KG1 (cell line): ENCODE measurements around the gene OSR1.

Source experiments
- DNase-seq: peaks from one replicate; lab custom pipeline; 2025; lab: John Stamatoyannopoulos, UW

OSR1 gene

GRCh38 chr2:19357402-19358241 lies 801 bp downstream of the OSR1 start:
- no peak for DNase-seq

GRCh38 chr2:19356545-19357401 lies 1.6 kb downstream of the OSR1 start:
- no peak for DNase-seq

- DNase-seq = no peak
Measured at GRCh38 chr2:19355931-19356544, 2.4 kb downstream of the OSR1 start.

DNA sequence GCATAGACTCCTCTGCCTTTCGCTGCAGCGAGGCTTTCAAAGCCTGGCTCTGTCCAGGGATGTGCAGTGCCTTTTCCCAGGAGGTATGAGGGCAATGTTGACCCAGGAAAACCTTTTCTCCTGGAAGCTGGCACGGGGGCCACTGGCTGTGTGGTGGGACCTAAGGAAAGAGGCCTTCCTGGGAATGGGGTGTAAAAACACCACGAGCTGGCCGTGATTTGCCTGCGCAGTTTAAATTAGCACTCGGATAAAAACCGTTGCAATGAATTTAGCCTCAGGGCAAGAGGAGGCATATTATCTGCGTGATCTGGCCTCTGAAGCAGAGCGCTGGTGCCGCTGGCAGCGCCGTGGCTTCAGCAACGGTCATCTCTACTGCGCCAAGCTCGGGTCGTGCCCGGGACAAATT lies 3.0 kb downstream of the OSR1 start:
- no peak for DNase-seq

DNA sequence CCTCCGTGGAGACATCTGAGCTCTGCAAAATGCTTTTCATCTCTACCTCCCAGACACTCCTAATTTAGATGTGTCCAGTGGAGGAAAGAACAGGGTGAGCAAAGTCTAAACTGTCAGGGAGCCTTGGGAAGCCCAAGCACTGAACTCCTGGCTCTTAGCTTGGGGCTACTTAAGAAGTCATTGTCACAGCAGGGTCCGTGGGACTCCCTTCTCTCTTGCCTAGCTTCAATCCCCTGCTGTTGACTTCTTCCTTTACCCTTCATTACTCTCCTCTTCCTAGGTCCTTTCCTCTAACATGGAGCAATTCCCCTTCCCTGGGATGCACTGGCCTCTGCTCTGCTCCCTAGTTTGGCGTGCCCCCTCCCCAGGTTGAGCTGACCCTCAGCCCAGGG lies 3.4 kb downstream of the OSR1 start:
- no peak for DNase-seq

GRCh38 chr2:19353721-19354050 lies 4.7 kb downstream of the OSR1 start:
- no peak for DNase-seq

DNA sequence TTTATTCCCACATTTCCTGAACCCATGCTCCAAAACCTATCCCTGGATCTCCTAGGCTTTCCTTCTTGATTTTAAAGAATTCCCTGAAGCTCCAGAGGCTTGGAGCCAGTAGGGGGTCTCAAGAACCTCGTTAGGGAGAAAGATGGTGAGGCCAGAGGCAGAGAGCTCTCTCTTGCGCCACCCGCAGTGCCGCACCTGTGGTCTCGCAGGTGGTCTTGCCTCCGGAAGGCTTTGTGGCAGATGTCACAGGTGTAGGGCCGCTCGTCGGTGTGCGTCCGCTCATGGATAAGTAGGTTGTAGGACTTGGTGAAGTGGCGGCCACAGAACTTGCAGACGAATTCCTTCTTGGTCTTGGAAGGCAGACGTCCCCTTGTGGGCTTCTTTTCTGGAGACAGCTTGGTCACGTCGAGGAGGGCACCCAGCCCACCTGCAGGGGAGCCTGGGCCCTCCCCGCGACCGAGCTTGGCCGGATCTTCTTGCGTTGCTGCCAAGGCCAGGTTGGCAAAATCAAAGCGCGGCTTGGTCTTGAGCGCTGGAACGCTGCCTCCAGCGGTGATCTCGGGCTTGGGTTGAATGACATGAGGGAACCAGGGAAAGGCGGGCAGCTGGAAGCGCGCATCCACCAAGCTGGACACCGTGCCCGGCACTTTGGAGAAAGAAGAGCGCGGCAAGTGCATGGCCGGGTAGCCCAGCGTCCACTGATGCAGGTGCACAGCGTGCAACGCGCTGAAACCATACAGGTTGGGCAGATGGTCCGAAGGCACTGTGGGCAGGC lies 5.3 kb downstream of the OSR1 start:
- no peak for DNase-seq

- no peak for DNase-seq
Measured at GRCh38 chr2:19351899-19352697, 6.3 kb downstream of the OSR1 start.

- no peak for DNase-seq
Measured at GRCh38 chr2:19351499-19351898, 6.9 kb downstream of the OSR1 start.

DNA sequence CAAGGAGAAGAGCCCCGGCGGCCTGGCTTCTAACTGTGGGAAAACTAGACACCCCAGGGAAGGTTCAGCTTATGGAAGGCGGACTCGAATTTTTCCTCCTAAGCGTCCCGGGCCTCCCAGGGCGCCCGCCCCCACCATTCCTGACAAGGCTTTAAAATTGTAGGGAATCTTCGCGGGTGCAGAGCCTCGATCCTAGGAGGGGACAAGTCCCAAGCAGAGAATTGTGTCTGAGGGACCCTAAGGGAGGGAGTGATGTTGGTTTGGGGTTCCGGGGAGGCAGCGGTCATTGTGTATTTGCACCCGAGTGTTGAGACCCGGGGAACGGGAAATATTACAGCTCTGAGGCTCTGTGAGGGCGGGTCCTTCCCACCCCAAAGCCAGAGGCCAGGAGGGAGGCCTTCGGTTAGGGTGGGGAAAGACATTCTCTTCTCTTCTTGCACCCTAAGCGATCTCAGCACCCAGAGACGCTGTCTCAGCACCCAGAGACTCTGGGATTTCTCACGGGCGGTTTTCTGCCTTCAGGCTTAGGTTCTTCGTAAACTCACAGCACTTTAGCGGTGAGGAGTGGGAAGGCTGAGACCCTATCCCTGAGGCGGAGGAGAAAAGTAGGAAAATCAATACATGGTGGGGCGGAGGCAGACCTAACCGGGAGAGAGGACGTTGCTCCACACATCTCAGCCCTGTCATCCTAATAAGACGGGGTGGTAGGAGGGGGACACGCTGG lies 7.6 kb downstream of the OSR1 start:
- no peak for DNase-seq

DNA sequence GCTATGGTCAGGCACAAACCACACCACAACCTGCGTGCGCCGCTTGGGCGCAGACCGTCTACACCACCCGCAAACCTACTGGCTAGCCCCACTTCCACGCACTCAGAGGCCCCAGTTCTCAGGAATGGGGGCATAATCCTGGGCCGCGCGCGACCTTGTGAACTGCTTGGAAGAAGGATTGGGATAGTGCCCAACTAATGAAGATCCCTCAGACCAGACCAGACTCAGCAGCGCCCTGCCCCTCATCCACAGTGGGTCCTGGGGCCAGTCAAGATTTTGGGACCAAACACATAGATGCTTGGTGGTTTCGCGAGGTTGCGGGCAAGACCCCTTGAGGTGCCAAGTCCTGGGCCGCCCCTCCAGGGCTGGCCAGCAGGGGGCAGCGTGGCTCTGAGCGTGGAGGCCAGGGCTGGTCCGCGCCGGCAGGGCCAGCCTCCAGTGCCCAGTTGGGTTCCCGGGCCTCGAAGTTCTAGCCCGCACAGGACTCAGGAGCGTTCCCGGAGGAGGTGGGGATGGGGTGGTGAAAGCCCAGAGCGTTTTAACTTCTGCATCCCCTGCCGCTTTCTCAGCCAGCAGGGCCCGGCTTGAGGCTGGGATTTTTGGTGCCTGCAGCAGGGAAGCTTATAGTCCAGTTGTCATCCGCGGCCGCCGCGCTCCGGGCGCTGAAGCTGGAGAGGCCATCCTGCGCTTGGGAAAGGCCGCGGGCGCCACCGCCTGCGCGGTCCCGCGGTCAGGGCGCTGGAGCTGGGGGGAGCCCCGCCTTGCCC lies 8.3 kb downstream of the OSR1 start:
- DNase-seq = no peak

DNA sequence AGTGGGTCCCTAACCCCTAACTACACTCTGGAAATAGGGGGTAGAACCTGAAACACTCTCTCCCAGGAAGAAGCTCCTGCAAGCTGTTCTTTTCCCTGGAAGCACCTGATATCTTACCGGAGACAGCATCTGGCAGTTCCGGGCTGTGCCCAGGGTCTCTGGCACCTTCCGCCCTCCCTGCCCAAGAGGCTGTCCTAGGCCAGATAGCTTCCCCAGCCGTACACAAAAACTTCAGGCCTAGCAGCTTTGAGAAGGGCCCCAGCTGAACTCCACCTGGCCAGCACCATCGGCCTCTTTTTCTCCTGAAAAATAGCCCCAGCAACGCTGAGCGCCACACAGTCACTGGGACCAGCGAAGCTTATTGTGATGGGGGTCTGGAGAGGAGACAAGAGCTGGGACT lies 9.7 kb downstream of the OSR1 start:
- no peak for DNase-seq

- peak; percentile 86 for DNase-seq
Measured at GRCh38 chr2:19347619-19348562, 10.5 kb downstream of the OSR1 start.

DNA sequence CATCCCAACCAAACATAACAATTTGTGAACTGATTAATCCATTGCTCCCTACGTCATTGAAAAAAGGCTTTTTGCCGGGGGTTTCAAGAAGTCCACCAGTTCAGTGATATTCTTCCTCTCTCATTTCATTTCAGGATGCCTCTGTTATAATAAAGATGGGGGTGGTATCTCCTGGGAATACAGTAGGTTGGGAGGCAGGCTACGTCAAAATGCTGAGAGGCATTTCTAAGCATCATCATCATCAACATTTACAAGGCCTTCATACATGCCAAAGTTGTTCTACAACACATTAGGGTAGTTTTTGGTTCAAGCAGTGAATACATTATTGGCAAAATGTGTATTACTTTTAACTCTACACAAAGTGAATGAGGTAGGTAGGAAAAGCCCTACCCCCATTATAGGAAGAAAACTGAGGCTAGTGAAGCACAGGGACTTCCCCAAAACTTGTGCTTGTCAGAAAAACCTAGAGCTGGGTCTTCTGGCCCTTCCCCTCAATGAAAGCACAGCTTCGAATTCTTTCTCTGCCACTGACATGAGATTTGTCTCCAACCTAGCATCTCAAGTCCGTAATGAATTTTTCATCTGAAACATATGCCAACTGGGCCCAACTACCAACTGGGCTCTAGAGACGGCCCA lies 11.3 kb downstream of the OSR1 start:
- peak; percentile 21 for DNase-seq

DNA sequence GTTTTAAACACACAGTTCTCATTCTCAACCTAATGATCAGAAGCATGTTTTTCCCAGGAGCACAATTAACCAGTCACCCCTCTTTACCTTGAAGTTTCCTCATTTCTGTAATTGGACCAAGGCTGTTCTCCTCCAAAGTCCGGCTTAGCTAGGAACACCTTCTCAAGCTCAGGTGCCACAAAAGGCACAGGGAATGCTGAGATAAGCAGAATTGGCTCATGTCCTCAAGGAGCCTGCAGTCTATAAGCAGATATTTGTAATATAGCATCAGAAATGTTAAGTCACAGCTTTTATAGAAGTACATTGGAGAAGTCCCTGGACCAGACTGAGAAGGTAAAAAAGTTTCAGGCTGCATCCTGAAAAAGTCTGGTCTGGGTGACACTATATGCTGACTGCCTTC lies 20.7 kb downstream of the OSR1 start:
- DNase-seq = no peak

GRCh38 chr2:19337202-19337601 lies 21.2 kb downstream of the OSR1 start:
- no peak for DNase-seq

GRCh38 chr2:19336781-19337180 lies 21.6 kb downstream of the OSR1 start:
- DNase-seq = no peak

DNA sequence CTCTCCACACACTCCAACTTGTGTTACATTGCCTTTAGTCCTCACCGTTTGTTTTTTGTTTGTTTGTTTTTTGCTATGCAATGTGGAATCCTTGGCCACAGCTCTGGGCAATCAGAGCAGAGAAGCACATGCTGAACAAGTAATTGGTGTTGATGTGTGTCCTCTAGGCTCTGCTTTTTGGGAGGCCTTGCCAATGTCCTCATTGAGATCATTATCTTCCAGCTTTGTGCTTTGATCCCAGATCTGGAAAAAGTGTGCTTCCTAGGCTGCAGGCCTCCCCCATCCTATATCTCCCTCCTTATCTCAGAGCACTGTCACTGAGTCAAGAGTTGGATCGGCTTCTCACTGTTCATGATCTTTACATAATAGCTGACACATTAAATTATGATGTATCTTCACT lies 25.9 kb downstream of the OSR1 start:
- DNase-seq = no peak
